GM19438 (cell line): ENCODE measurements around the gene C6orf89.

Experiments
- ATAC-seq: cut with Tn5 transposase; IDR thresholded peaks from one replicate; pipeline ENCODE4 v1.9.1; 2021; ENCODE audit warnings: low read depth; ENCODE audit not compliant: unreplicated experiment

Gene C6orf89

GRCh38 chr6:36964908-36965307 is 79.2 kb downstream of the C6orf89 start:
- ATAC-seq = no peak

- no peak for ATAC-seq
These were observed 81.5 kb downstream of the C6orf89 start for GRCh38 chr6:36967301-36967700.

- ATAC-seq = no peak
These were observed 82.0 kb downstream of the C6orf89 start for GRCh38 chr6:36967757-36968156.

GRCh38 chr6:36968266-36968977 is 82.7 kb downstream of the C6orf89 start:
- ATAC-seq = no peak

GRCh38 chr6:36969240-36969691 is 83.5 kb downstream of the C6orf89 start:
- no peak for ATAC-seq

- no peak for ATAC-seq
These were observed 84.5 kb downstream of the C6orf89 start for GRCh38 chr6:36969988-36970891.

- ATAC-seq = no peak
These were observed 85.4 kb downstream of the C6orf89 start for GRCh38 chr6:36970892-36971842.

- no peak for ATAC-seq
These were observed 86.3 kb downstream of the C6orf89 start for GRCh38 chr6:36971921-36972673.

- no peak for ATAC-seq
These were observed 87.4 kb downstream of the C6orf89 start for GRCh38 chr6:36973190-36973589.

- no peak for ATAC-seq
These were observed 87.9 kb downstream of the C6orf89 start for GRCh38 chr6:36973647-36974046.

- no peak for ATAC-seq
These were observed 89.7 kb downstream of the C6orf89 start for GRCh38 chr6:36975231-36976006.

GRCh38 chr6:36976007-36976264 is 90.2 kb downstream of the C6orf89 start:
- no peak for ATAC-seq

GRCh38 chr6:36976509-36976908 is 90.8 kb downstream of the C6orf89 start:
- no peak for ATAC-seq

- no peak for ATAC-seq
These were observed 91.2 kb downstream of the C6orf89 start for GRCh38 chr6:36976931-36977330.

GRCh38 chr6:36977470-36977941 is 91.8 kb downstream of the C6orf89 start:
- ATAC-seq = no peak
